GM18909 (cell line): ENCODE measurements around the gene INHBB.

ENCODE experiments used
- ATAC-seq: cut with Tn5 transposase; IDR thresholded peaks from one replicate; pipeline ENCODE4 v1.9.1; 2021; ENCODE audit warnings: mild to moderate bottlenecking; ENCODE audit not compliant: unreplicated experiment, poor library complexity

INHBB gene

DNA sequence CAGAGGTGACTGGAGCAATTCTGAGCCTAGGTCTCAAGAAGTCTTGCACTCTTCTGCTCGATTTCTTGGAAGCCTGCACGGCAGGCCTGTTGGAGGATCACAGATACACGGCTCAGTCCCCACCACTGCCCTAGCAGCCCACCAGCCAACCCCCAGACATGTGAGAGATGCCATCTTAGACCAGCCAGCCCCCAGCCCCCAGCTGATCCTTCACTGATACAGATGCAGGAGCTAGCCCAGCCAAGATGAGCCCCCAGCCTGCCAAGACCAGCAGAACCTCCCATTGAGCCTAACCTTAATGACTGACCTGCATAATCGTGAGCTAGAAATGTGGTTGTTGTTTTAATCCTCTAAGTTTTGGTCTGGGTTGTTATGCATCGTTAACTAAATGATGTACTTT, 47.5 kb downstream of the INHBB start:
- no peak for ATAC-seq

DNA sequence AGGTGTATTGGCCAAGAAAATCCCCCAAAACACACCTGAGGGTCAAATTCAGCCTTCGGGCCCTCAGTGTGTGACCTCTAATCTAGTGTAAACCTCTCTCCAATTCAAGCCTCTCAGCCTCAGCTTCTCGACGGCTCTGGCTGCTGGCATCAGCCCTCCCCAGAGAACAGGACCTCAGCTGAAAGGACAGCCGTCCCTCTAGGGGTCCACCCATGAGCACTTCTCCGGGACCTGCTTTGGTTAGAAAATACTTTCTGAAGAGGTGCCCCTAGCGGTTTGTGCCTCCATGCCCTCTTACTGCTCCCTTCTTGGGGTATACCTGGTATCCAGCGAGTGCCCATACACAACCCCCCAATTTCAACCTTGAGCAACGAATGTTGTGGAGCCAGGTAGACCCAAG, 48.8 kb downstream of the INHBB start:
- ATAC-seq: no peak

DNA sequence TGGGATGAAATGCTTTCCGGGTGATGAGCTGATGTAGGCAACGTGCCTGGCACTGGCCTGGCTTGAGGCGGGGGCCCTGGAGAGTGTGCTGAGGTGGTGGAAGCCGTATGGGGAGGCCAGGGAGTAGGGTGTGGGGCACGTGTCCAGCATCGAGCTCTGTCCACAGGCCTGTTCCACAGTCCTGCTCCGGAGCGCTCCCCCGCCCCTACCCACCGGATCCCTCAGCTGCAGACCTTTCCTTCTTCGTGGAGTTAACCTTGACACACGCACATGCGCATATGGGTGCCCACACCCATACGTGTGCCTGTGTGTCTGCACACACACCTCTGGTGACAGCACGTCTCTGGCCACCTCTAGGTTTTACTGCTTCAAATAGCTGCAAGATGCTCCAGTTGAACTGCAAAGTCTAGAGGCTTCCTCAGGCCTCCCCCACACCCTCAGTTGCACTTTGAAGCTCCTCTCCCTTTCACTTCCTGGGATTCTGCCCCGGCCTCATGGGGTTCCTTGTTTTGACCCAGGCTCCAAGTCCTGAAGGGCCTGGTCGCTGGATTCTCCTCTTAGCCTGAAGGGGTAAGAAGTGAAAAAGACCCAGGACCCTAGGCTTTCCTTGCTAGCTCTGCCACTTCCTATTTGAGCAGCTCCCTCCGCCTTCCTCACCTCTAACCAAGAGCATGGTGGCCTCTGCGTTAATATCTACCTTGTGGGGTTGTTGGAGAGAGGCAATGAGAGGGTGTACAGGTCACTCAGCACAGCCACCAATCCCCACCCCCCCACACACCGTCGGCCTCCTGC, 49.5 kb downstream of the INHBB start:
- ATAC-seq: no peak

DNA sequence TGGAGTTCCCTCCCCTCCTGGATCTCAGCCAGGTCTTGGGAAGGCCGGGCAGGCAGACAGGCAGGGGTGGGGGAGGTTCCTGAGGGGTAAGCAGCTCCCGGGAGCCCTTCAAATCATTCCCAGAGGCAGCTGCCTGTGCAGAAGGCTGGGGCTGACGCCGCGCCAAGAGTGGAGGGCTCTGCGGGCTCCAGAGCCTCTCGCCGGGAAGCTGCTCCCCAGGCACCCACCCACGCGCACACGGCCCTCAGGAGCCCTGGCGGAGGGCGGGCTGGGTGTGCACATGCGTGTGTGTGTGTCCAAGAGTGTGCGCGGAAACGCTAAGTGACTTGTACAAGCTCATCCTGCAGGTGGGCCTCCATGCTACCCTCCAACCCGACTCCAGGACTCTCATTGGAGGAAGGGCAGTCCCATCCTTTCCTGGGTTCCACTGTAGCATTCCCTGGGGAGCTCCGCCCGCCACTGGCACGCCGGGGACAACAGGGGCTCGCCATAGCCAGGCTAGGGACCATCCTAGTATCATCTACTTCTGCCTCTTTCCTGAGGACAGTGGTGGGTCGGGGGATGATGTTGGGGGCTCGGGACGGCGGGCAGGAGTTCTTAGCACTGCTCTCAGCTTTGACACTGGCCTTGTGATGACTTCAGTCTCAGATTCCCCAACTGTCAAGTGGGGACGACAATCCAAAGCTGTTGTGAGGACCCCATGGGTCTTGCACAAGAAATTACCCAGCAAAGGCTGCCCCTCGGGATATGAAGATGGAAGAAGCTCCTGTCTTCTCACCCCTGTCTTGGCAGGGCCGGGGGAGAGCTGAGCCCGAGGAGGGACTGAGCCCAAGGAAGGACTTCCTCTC, 50.3 kb downstream of the INHBB start:
- no peak for ATAC-seq

DNA sequence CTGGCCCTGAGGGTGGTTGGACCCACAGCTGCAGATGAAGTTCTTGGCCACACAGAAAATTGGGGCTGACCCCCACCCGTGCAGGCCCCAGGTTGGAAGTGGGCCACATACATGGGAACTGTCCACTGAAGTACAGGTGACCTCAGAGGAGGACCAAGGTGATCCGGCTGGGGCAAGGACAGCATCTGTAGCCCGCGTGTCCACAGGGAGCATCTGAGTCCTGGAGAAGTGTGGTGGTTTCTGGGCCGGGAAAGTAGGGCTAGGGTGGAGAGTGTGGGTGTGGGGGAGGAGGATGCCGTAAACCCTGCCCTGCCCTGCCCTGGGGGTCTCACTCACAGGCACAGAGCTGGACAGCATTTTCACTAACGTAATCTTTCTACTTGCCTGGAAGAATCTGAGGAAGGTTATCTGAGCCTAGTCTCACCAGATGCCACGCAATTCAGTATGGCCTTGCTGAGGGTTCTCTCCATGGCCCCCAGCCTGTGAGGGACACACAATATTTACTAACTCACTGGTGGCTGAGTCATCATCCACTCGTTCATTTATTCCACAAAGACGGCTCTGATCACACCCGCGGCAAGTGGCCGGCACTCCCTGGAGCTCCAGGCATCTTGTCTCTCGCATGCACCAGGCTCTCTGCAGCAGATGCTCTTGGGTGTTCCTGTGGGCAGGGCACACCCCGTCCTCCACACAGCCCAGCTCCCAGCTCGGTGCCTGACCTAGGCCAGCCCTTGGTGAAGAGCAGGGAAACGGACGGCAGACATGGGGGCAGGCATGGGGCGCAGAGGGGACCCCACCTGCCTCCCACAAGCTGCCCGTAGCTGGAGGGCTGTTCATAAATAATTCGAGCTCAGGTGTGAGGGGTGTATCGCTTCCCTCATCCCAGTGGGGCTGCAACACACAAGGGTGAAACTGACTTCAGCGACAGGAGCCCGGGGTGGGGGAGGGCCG, 51.2 kb downstream of the INHBB start:
- ATAC-seq: no peak

DNA sequence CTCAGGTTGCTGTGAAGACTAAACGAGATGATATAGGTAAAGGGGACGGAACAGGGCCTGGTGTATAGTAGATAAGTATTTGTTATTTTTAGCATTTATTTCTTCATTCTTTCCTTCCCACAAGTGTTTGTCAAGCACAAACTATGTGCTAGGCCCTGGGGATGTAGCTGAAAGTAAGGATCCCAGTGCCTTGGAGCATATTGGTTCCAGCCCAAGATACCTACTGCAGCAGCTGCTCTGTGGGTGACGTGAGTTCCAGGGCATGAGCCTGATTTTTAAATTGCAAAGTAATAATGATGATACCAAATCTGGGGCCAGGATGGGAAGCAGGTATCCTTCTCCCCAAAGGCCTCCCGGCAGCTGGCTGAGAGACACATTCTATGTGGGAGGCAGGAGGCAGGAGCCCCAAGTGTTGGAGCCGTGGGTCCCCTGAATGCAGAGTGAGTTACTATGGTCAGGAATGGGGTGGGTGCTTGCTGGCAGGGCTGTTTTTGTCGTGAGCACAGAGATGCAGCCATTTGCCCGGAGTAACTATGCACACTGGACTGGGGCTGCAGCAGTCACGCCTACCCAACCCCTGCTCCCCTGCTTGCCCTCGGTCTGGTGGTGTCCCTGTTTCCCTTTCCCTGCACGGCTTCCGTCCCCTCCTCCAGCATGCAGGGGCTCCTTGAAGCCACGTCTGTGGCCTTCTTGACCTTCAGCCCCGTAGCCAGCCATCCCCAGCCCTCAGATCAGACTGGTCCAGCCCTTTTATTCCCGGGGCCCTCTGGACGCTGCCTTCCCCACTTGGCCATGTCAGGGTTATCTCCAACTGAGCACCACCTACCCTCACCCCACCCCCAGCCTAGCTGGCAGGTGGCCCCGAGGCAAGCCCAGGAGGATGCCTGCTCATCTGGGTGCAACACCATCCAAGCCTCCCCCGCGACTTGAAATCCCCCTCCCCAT, 52.4 kb downstream of the INHBB start:
- ATAC-seq: no peak

DNA sequence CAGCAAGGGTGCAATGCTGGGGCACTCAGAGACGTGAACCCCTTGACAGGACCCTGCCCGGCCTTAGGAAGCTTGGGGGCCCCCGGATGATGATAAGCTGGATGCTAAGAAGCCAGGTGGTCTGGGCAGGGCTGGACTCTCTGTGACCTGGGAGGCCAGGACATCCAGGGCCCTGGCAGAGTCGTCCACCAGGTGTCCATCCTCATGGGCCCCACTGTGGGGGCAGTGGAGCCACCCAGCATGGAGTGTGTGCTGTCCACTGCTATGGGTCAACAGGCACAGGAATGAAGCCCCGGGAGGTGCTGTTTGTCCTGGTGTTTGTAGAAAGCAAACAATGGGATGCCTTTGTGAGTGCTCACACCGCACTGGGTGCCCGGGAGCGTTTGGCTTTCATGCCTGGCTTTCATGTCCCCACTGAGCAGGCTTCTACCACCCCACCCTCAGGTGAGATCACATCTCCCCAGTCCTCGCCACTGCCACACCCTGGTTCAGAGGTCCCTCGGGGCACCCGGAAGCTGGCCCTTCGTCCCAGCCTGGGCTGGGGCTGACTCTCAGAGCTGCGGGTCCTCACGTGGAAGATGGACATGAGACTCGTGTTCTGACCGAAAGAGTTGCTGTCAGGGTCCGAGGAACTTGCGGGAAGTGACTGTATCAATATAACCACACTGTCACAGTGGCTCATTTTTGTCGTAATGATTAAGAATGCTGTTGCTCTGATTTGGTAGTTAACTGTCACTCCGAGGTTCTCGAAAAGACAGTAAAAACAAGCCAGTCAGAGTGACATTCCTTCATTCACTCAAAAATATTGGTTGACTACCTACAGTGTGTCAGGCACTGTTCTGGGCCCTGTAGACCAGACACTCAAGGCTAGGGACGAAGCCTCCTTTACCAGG, 53.3 kb downstream of the INHBB start:
- no peak for ATAC-seq

DNA sequence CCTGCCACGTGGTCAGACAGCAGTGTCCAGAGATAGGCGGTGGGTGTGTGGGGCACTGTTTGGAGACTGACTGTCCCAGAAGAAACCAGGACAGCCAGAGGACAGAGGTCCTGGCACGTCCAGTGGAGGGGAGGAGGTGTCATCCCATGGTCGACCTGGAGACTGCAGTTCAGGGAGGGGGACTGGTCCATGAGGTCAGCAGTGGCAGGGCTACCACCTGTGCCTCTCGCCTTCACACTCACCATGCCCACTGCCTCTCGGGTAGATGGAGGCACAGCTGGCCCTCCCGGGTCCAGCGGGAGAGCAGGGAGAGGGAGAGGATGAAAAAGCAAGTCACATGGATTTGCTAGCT, 53.9 kb downstream of the INHBB start:
- no peak for ATAC-seq

DNA sequence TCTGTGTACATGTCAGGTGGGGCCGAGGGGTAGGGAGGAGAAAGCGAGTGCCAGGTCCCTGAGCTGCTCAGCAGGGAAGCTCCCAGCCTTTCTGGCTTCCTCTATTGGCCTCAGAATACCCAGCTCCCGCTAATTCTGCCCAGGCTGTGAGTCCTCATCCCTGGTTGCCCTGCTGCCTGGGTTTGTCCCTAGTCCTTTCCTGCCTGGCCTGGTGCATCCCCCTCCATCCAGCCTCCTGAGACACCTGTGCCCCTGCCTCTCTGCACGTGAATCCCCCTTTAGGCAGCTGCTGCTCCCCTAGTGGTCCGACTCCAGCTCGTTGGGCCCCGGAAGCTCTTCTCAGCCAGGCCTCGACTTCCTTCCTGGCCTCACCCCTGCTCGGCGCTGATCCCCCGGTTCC, 54.6 kb downstream of the INHBB start:
- ATAC-seq: no peak
